IMR-90 (cell line): Measurements from ENCODE around the gene GRPEL2.

ENCODE experiments used
- MAZ ChIP-seq: IDR thresholded peaks from 2 replicates; pipeline ENCODE4 v1.6.1; 2012; ENCODE audit warnings: low read depth, mild to moderate bottlenecking, low read length, improper control_type of control experiment, moderate library complexity, borderline replicate concordance
- MXI1 ChIP-seq: IDR thresholded peaks from 2 replicates; pipeline ENCODE4 v1.6.1; 2012; ENCODE audit warnings: low read depth, mild to moderate bottlenecking, low read length, moderate library complexity, borderline replicate concordance
- POLR2A ChIP-seq: IDR thresholded peaks from 2 replicates; pipeline ENCODE4 v1.6.1; 2012; ENCODE audit warnings: mild to moderate bottlenecking, low read depth, low read length
- RFX5 ChIP-seq: IDR thresholded peaks from 2 replicates; pipeline ENCODE4 v1.8.0; 2012; ENCODE audit warnings: low read depth, mild to moderate bottlenecking, low read length, moderate library complexity
- SMC3 ChIP-seq: fragments of 150-350 bp; IDR thresholded peaks from 2 replicates; pipeline ENCODE4 v1.6.1; 2016; ENCODE audit warnings: low read depth, mild to moderate bottlenecking, antibody characterized with exemption, low read length, moderate library complexity
- TF ChIP-seq, protein P1 (sequence below): conservative IDR thresholded peaks from 2 replicates; pipeline ENCODE4 v1.5.1; 2012; ENCODE audit warnings: mild to moderate bottlenecking, low read depth, low read length, improper control_type of control experiment
- TF ChIP-seq, protein P2 (sequence below): fragments of 150-350 bp; IDR thresholded peaks from 2 replicates; pipeline ENCODE4 v1.6.1; 2017; ENCODE audit warnings: mild to moderate bottlenecking, antibody characterized with exemption, low read length, low read depth

DNA sequence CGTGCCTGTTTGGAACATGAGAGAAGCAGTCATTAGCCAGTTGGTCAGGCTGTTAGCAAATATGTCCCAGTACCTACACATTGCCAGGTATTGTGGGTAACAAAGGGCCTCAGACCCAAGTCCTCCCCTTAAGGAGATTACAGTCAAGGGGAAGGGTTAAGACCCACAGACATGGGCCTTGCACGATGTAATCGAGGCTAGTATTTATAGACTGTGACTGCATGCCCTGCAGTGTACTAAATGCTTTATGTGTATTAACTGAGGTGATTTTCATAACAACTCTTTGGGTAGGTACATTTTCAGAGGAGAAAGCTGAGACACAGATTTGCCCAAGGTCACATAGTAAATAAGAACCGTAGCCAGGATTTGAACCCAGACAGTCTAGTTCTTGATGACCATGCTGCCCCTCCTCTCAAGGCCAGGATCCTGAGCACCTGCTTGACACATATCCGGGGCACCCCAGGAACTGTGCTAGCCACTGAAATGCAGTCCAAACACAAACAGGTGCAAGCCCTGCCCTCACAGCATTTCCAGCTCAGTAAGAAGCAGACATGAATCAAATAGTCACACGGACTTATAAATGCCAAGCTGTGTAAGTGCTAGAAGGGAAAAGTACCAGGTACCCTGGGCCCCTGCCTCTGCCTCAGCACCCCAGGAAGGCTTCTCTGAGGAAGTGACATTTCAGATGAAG is 32.0 kb upstream of the GRPEL2 start:
- TF ChIP-seq, protein P1, sequence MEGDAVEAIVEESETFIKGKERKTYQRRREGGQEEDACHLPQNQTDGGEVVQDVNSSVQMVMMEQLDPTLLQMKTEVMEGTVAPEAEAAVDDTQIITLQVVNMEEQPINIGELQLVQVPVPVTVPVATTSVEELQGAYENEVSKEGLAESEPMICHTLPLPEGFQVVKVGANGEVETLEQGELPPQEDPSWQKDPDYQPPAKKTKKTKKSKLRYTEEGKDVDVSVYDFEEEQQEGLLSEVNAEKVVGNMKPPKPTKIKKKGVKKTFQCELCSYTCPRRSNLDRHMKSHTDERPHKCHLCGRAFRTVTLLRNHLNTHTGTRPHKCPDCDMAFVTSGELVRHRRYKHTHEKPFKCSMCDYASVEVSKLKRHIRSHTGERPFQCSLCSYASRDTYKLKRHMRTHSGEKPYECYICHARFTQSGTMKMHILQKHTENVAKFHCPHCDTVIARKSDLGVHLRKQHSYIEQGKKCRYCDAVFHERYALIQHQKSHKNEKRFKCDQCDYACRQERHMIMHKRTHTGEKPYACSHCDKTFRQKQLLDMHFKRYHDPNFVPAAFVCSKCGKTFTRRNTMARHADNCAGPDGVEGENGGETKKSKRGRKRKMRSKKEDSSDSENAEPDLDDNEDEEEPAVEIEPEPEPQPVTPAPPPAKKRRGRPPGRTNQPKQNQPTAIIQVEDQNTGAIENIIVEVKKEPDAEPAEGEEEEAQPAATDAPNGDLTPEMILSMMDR = no peak
- TF ChIP-seq POLR2A (no peak), SMC3 (no peak), RFX5 (no peak), MAZ (no peak), MXI1 (no peak)
- TF ChIP-seq, protein P2, sequence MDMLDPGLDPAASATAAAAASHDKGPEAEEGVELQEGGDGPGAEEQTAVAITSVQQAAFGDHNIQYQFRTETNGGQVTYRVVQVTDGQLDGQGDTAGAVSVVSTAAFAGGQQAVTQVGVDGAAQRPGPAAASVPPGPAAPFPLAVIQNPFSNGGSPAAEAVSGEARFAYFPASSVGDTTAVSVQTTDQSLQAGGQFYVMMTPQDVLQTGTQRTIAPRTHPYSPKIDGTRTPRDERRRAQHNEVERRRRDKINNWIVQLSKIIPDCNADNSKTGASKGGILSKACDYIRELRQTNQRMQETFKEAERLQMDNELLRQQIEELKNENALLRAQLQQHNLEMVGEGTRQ = no peak
